Measurements from ENCODE around the gene KCNK18. TPM values are rescaled to one million over a fixed set of nuclear protein-coding genes. Genes with fewer than 3 reads are reported as not detected.

Gene KCNK18
- total and polyA plus RNA-seq, 10 of the 15 experiments (the other 5 are each of a cell fraction or from before 2014, with no cell fraction given), result not detected

DNA sequence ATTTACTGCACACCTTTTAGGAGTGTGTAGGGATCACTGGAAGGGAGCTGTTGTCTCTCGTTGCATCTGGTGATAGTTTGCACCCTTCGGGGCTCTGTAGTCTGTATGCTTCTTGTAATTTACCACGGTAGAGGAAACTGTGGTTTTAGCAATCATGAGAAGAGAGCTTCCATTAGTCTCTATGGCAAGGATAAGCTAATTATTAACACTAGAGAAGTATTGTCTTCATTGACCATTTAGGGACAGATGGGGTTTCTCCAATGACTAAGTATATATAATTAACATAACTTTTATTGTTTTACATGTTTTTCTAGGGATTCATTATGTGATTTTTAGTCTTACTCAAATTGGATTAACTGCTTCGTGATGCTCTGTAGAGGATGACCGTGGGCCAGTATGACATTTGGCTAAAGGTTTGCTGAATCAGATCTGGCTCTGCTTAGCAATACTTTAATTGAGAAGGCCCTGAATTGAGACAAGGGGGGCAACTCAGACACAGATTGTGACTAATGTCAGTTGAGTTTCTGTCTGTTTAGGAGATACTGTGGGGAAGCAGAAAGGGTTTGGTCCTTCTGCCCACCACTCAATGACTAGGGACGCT, 52.3 kb downstream of the KCNK18 start:
- Histone ChIP-seq H3K27me3 (replicated peaks in 1 of 2; ENCODE audit: control insufficient read depth in 2 of 2, insufficient read depth in 2 of 2, low read length in 1 of 2) (no peaks in the 10 kb centered on the region; a peak in 3 of 4 replicates), H3K4me1 (ENCODE audit: control insufficient read depth, insufficient read depth, low read length) (no peaks in the 10 kb centered on the region), H3K9ac (ENCODE audit: control insufficient read depth, insufficient read depth, low read length) (no peak overlapping the region), H3K27ac (ENCODE audit: control insufficient read depth, insufficient read depth) (no peak overlapping the region), H3K36me3 (ENCODE audit: control insufficient read depth in 2 of 2, insufficient read depth in 2 of 2, low read length in 1 of 2) (no peaks in the 10 kb centered on the region), H3K79me2 (ENCODE audit: control insufficient read depth, insufficient read depth, low read length) (no peaks in the 10 kb centered on the region), H2AFZ (ENCODE audit: control insufficient read depth, low read depth, low read length) (no peak overlapping the region), H4K20me1 (ENCODE audit: control insufficient read depth, insufficient read depth) (no peaks in the 10 kb centered on the region), H3K9me3 (replicated peaks; ENCODE audit: control insufficient read depth, insufficient read depth, low read length) (no peaks in the 10 kb centered on the region), H3K4me3 (no peak overlapping the region), H3K4me2 (ENCODE audit: control insufficient read depth, insufficient read depth) (no peak overlapping the region)
- intact Hi-C loops (cut with micrococcal nuclease; ENCODE audit: unreplicated experiment), result no loop called here
- no TSS peak for BruUV-seq (replicated peaks)
- ChIA-PET CTCF (interaction anchor here (1.1 to 3.1 kb wide), 3 partner anchors 9 to 82 kb away, joined by 3 to 23 read pairs (median 3); no protein-coding TSS in a partner anchor), RAD21 (ENCODE audit: unreplicated experiment) (interaction anchor here (0.8 kb wide), 1 partner anchor 22 kb away, joined by 3 read pairs; no protein-coding TSS in a partner anchor), SMC1A (ENCODE audit: uncharacterized antibody, unreplicated experiment) (interaction anchor here (0.8 to 1.0 kb wide), 2 partner anchors 11 kb away, joined by 3 to 6 read pairs; no protein-coding TSS in a partner anchor), POLR2A (interaction anchor here (0.8 kb wide), 1 partner anchor 38 kb away, joined by 3 read pairs; no protein-coding TSS in a partner anchor)
- in situ Hi-C loops (cut with MboI), result no loop called here
- WGBS (ENCODE audit: insufficient coverage, insufficient replicate concordance, low lambda C conversion rate, missing lambda C conversion rate), result under 1% methylated on average over 6 of the region's 6 CpGs
- no peak for FAIRE-seq
- DNase-seq (ENCODE audit: low read depth, low spot score), result no peak
- ATAC-seq, result peak; percentile 70
- TF ChIP-seq, protein P1, sequence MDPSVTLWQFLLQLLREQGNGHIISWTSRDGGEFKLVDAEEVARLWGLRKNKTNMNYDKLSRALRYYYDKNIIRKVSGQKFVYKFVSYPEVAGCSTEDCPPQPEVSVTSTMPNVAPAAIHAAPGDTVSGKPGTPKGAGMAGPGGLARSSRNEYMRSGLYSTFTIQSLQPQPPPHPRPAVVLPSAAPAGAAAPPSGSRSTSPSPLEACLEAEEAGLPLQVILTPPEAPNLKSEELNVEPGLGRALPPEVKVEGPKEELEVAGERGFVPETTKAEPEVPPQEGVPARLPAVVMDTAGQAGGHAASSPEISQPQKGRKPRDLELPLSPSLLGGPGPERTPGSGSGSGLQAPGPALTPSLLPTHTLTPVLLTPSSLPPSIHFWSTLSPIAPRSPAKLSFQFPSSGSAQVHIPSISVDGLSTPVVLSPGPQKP (IDR thresholded peaks at IDR 0.05; ENCODE audit: low read depth, low read length), result no peak
- TF ChIP-seq, protein P2, sequence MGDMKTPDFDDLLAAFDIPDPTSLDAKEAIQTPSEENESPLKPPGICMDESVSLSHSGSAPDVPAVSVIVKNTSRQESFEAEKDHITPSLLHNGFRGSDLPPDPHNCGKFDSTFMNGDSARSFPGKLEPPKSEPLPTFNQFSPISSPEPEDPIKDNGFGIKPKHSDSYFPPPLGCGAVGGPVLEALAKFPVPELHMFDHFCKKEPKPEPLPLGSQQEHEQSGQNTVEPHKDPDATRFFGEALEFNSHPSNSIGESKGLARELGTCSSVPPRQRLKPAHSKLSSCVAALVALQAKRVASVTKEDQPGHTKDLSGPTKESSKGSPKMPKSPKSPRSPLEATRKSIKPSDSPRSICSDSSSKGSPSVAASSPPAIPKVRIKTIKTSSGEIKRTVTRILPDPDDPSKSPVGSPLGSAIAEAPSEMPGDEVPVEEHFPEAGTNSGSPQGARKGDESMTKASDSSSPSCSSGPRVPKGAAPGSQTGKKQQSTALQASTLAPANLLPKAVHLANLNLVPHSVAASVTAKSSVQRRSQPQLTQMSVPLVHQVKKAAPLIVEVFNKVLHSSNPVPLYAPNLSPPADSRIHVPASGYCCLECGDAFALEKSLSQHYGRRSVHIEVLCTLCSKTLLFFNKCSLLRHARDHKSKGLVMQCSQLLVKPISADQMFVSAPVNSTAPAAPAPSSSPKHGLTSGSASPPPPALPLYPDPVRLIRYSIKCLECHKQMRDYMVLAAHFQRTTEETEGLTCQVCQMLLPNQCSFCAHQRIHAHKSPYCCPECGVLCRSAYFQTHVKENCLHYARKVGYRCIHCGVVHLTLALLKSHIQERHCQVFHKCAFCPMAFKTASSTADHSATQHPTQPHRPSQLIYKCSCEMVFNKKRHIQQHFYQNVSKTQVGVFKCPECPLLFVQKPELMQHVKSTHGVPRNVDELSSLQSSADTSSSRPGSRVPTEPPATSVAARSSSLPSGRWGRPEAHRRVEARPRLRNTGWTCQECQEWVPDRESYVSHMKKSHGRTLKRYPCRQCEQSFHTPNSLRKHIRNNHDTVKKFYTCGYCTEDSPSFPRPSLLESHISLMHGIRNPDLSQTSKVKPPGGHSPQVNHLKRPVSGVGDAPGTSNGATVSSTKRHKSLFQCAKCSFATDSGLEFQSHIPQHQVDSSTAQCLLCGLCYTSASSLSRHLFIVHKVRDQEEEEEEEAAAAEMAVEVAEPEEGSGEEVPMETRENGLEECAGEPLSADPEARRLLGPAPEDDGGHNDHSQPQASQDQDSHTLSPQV (IDR thresholded peaks at IDR 0.05), result no peak
- TF ChIP-seq CREM (IDR thresholded peaks at IDR 0.05; ENCODE audit: low read depth), result no peak
- TF ChIP-seq, protein P3, sequence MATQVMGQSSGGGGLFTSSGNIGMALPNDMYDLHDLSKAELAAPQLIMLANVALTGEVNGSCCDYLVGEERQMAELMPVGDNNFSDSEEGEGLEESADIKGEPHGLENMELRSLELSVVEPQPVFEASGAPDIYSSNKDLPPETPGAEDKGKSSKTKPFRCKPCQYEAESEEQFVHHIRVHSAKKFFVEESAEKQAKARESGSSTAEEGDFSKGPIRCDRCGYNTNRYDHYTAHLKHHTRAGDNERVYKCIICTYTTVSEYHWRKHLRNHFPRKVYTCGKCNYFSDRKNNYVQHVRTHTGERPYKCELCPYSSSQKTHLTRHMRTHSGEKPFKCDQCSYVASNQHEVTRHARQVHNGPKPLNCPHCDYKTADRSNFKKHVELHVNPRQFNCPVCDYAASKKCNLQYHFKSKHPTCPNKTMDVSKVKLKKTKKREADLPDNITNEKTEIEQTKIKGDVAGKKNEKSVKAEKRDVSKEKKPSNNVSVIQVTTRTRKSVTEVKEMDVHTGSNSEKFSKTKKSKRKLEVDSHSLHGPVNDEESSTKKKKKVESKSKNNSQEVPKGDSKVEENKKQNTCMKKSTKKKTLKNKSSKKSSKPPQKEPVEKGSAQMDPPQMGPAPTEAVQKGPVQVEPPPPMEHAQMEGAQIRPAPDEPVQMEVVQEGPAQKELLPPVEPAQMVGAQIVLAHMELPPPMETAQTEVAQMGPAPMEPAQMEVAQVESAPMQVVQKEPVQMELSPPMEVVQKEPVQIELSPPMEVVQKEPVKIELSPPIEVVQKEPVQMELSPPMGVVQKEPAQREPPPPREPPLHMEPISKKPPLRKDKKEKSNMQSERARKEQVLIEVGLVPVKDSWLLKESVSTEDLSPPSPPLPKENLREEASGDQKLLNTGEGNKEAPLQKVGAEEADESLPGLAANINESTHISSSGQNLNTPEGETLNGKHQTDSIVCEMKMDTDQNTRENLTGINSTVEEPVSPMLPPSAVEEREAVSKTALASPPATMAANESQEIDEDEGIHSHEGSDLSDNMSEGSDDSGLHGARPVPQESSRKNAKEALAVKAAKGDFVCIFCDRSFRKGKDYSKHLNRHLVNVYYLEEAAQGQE (IDR thresholded peaks at IDR 0.05; ENCODE audit: low read depth, low read length), result no peak
- TF ChIP-seq ATF7 (IDR thresholded peaks at IDR 0.05; ENCODE audit: low read depth), result no peak
- no peak for TF ChIP-seq ZNF384 (IDR thresholded peaks at IDR 0.05; ENCODE audit: borderline replicate concordance, low read depth, low read length)
- no peak for TF ChIP-seq CBFB (IDR thresholded peaks at IDR 0.05; ENCODE audit: low read depth)
- TF ChIP-seq SREBF1 (IDR thresholded peaks at IDR 0.05; ENCODE audit: low read length), result no peak
- TF ChIP-seq MTA3 (IDR thresholded peaks at IDR 0.05; ENCODE audit: borderline replicate concordance, low read length), result no peak
- no peak for TF ChIP-seq RBBP5 (conservative IDR thresholded peaks at IDR 0.05)
- no peak for TF ChIP-seq SMC3 (IDR thresholded peaks at IDR 0.05; ENCODE audit: borderline replicate concordance, low read length)
- no peak for TF ChIP-seq HCFC1 (IDR thresholded peaks at IDR 0.05; ENCODE audit: low read length)
- no peak for TF ChIP-seq MXI1 (IDR thresholded peaks at IDR 0.05; ENCODE audit: low read depth, low read length)
- TF ChIP-seq NR2C2 (IDR thresholded peaks at IDR 0.05; ENCODE audit: borderline replicate concordance, control insufficient read depth, insufficient read length, low read depth), result no peak
- TF ChIP-seq NBN (IDR thresholded peaks at IDR 0.05), result no peak

Data from GM12878 (cell line).